Esophagus muscularis mucosa (tissue), 4 donors: ENCODE data around the gene CASKIN1.

ENCODE experiments used
- EP300 ChIP-seq: sonication (generic); formaldehyde crosslinking; IDR thresholded peaks from one replicate; pipeline ENCODE4 v1.6.1; 2017; ENCODE audit warnings: antibody characterized with exemption
- POLR2A ChIP-seq: fragments of 450-650 bp; IDR thresholded peaks from one replicate; pipeline ENCODE4 v1.6.1; 2017; ENCODE audit warnings: antibody characterized with exemption, moderate library complexity, mild to moderate bottlenecking, low read depth
- TF ChIP-seq, protein P1 (sequence below), 3 experiments: fragments of 200-600 bp in 2 of 3; fragments of 450-650 bp in 1 of 3; sonication (generic) in 2 of 3; IDR thresholded peaks; one replicate each; pipeline ENCODE4 v1.5.1; 2017 to 2019; ENCODE audit warnings: antibody characterized with exemption in 3 of 3, mild to moderate bottlenecking in 2 of 3, moderate library complexity in 1 of 3

- TF ChIP-seq, protein P1, sequence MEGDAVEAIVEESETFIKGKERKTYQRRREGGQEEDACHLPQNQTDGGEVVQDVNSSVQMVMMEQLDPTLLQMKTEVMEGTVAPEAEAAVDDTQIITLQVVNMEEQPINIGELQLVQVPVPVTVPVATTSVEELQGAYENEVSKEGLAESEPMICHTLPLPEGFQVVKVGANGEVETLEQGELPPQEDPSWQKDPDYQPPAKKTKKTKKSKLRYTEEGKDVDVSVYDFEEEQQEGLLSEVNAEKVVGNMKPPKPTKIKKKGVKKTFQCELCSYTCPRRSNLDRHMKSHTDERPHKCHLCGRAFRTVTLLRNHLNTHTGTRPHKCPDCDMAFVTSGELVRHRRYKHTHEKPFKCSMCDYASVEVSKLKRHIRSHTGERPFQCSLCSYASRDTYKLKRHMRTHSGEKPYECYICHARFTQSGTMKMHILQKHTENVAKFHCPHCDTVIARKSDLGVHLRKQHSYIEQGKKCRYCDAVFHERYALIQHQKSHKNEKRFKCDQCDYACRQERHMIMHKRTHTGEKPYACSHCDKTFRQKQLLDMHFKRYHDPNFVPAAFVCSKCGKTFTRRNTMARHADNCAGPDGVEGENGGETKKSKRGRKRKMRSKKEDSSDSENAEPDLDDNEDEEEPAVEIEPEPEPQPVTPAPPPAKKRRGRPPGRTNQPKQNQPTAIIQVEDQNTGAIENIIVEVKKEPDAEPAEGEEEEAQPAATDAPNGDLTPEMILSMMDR (IDR thresholded peaks at IDR 0.05) = no peak
- TF ChIP-seq EP300 (no peak), POLR2A (no peak)
Observed at GRCh38 chr16:2226245-2226793, 29.9 kb upstream of the CASKIN1 start.
